OCI-LY3 (cell line): ENCODE measurements around the gene GSTO2.

Experiments
- H2AFZ ChIP-seq: fragments of 200-600, 300-600 bp; shearing (Covaris generic); 2 replicates; pipeline ENCODE4 v1.6.0; 2014; ENCODE audit warnings: antibody characterized with exemption, low read depth, low read length
- H3K27ac ChIP-seq: fragments of 200-600, 300-600 bp; sonication (generic); 2 replicates; pipeline ENCODE4 v1.5.1; 2014; ENCODE audit warnings: mild to moderate bottlenecking, low read length, moderate library complexity, mixed read lengths
- H3K27me3 ChIP-seq: fragments of 200-600, 300-600 bp; sonication (generic); 2 replicates; pipeline ENCODE4 v1.6.1; 2014; ENCODE audit warnings: low read depth, low read length, mixed read lengths
- H3K36me3 ChIP-seq: fragments of 200-600, 300-600 bp; sonication (generic); replicated peaks from 2 replicates; pipeline ENCODE3; 2014; ENCODE audit warnings: low read depth, low read length, mixed read lengths
- H3K4me1 ChIP-seq: fragments of 300-600, 200-600 bp; sonication (generic); 2 replicates; pipeline ENCODE4 v1.6.1; 2014; ENCODE audit warnings: low read length, mixed read lengths
- H3K4me2 ChIP-seq: fragments of 200-600, 300-600 bp; sonication (generic); 2 replicates; pipeline ENCODE4 v1.6.1; 2014; ENCODE audit warnings: low read length, mixed read lengths
- H3K4me3 ChIP-seq: fragments of 300-600, 200-600 bp; sonication (generic); 2 replicates; pipeline ENCODE4 v1.5.1; 2014; ENCODE audit warnings: antibody characterized with exemption, mild to moderate bottlenecking, low read length, moderate library complexity
- H3K79me2 ChIP-seq: fragments of 300-600, 200-600 bp; shearing (Covaris generic); 2 replicates; pipeline ENCODE4 v1.6.1; 2014; ENCODE audit warnings: mild to moderate bottlenecking, low read length, mixed read lengths
- H3K9ac ChIP-seq: fragments of 300-600, 200-600 bp; shearing (Covaris generic); 2 replicates; pipeline ENCODE4 v1.6.0; 2014; ENCODE audit warnings: mild to moderate bottlenecking, low read length, moderate library complexity
- H3K9me3 ChIP-seq: fragments of 200-600, 300-600 bp; shearing (Covaris generic); 2 replicates; pipeline ENCODE4 v1.6.1; 2014; ENCODE audit warnings: low read length, mixed read lengths; ENCODE audit not compliant: insufficient read depth
- H4K20me1 ChIP-seq: fragments of 200-600, 300-600 bp; sonication (generic); 2 replicates; pipeline ENCODE4 v1.6.1; 2016; ENCODE audit warnings: low read length, mixed read lengths; ENCODE audit not compliant: insufficient read depth
- EZH2phosphoT487 ChIP-seq: fragments of 200-600 bp; shearing (Covaris generic); IDR thresholded peaks from 2 replicates; pipeline ENCODE4 v1.6.1; 2018; ENCODE audit warnings: antibody characterized with exemption, mixed run types, low read depth
- TF ChIP-seq, protein P1 (sequence below): fragments of 200-600, 300-600 bp; sonication (generic); IDR thresholded peaks from 2 replicates; pipeline ENCODE4 v1.5.1; 2014; ENCODE audit warnings: antibody characterized with exemption, low read length, low read depth

The GSTO2 gene

DNA sequence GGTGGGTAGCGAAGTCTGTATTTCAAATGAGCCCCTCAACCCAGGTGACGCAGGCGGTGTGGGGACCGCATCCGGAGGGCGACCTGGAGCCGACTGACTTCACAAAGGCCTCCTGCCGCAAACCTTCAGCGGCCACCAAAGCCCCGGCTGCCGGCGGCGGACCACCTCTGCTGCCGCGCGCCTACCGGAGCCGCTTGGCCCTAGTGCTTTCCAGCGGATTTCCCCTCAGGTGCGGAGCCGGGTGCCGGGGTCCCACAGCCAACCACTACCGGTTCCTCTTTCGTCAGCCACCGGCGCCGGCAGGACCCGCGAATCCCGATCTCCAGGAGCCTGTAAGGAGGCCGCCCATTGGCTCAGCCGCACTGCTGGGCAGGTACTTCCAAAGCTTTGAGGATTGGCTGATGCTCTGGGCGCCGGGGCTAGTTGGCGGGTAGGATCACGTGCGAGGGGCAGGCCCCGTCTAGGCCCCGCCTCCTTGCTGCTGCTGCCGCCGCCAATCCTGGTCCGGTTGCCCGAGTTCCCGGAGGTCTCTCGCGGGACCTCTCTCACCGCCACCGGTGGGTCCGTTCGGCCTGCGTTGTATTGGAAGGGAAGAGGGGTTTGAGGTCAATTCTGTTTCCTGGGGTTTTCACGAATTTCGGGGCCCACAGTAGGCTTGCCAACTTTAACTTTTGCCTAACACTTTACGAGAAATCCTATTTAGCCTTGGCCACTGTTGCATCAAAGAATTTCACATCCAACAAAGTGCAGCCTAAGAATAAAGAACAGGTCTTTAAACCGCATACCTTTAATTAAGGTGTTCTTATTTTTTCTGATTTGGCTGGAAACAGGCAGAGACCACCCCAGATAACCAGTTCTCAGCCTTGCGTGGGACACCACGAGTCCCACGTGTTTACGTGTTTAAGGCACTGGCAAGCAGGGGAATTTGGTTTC lies at the start of gene GSTO2:
Gene GSTO2, plus strand, starts transcription at position 472 of the 933 bp plus-strand sequence. CDS start 5,732 bp downstream, outside the sequence.
- H3K9me3 ChIP-seq, result no peaks in the 10 kb centered on the region
- H2AFZ ChIP-seq, result peak within 1 kb of the TSS; percentile 76
- no peak for TF ChIP-seq EZH2phosphoT487
- TF ChIP-seq, protein P1, sequence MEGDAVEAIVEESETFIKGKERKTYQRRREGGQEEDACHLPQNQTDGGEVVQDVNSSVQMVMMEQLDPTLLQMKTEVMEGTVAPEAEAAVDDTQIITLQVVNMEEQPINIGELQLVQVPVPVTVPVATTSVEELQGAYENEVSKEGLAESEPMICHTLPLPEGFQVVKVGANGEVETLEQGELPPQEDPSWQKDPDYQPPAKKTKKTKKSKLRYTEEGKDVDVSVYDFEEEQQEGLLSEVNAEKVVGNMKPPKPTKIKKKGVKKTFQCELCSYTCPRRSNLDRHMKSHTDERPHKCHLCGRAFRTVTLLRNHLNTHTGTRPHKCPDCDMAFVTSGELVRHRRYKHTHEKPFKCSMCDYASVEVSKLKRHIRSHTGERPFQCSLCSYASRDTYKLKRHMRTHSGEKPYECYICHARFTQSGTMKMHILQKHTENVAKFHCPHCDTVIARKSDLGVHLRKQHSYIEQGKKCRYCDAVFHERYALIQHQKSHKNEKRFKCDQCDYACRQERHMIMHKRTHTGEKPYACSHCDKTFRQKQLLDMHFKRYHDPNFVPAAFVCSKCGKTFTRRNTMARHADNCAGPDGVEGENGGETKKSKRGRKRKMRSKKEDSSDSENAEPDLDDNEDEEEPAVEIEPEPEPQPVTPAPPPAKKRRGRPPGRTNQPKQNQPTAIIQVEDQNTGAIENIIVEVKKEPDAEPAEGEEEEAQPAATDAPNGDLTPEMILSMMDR, result no peak
- peak within 1 kb of the TSS; percentile 99 for H3K4me3 ChIP-seq
- peak within 1 kb of the TSS; percentile 96 for H3K4me2 ChIP-seq
- peaks cover 40% of the 10 kb centered on the region for H3K79me2 ChIP-seq
- H3K27me3 ChIP-seq, result no peaks in the 10 kb centered on the region
- peaks cover 14% of the 10 kb centered on the region for H3K4me1 ChIP-seq
- H3K36me3 ChIP-seq, result peaks cover 19% of the 10 kb centered on the region
- H3K9ac ChIP-seq, result peak within 1 kb of the TSS; percentile 93
- no peaks in the 10 kb centered on the region for H4K20me1 ChIP-seq
- H3K27ac ChIP-seq, result peak within 1 kb of the TSS; percentile 53

DNA sequence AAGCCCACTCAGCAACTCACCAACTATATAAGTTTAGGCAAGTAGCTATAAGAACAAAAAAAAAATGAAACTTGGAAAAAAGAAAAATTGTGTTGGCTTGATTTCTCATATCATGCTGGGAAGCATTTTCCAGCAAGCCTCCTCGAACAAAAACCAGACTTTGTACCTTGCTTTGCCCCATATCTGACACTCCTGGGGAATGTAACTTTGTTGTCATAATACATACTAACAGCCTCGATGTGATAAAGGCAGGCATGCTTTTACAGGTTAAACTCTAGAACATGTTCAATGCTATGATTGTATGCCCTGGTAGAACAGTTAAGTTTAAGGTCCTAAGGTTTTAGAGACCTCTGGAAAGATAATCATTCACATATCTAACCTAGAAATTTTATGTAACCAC lies 48.5 kb upstream of the GSTO2 start:
- H2AFZ ChIP-seq, result no peak overlapping the region
- no peak overlapping the region for H3K9ac ChIP-seq

DNA sequence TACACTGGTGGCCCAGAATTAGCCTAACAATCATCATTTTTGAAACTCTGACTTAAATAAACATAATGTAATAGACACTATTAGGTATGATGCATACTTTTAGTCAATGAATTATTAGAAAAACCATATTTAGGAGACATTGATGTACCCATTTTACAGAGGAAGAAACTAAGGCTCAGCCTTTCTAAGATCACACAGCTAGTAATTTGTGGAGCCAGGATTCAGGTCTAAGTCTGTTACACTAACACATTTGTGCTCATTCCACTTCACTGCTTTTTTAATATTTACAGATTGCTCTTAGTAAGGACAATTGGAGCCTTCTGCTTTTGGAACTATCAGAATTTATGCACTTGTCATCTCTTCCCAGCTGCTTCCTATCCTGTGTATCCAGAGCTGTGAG lies 45.7 kb upstream of the GSTO2 start:
- Histone ChIP-seq H3K27me3 (0 out of 2 replicates have a peak, but pooled peaks cover 4% of the 10 kb centered on the region), H3K4me3 (no peak overlapping the region), H3K4me1 (no peaks in the 10 kb centered on the region), H3K4me2 (no peak overlapping the region), H3K27ac (no peak overlapping the region), H3K9me3 (no peaks in the 10 kb centered on the region), H3K79me2 (no peaks in the 10 kb centered on the region), H3K9ac (no peak overlapping the region), H2AFZ (no peak overlapping the region), H3K36me3 (no peaks in the 10 kb centered on the region), H4K20me1 (no peaks in the 10 kb centered on the region)
- TF ChIP-seq EZH2phosphoT487, result no peak
- TF ChIP-seq, protein P1, result no peak

More for the DNA sequence above, 48.5 kb upstream of the GSTO2 start:
- H3K4me2 ChIP-seq, result no peak overlapping the region
- H3K9me3 ChIP-seq, result no peaks in the 10 kb centered on the region
- H3K36me3 ChIP-seq, result no peaks in the 10 kb centered on the region
- H4K20me1 ChIP-seq, result no peaks in the 10 kb centered on the region
- no peak overlapping the region for H3K27ac ChIP-seq
- H3K27me3 ChIP-seq, result 0 out of 2 replicates have a peak, but pooled peaks cover under 1% of the 10 kb centered on the region
- H3K4me1 ChIP-seq, result no peaks in the 10 kb centered on the region
- no peak overlapping the region for H3K4me3 ChIP-seq
- no peaks in the 10 kb centered on the region for H3K79me2 ChIP-seq
- TF ChIP-seq EZH2phosphoT487, result no peak
- TF ChIP-seq, protein P1, result no peak

DNA sequence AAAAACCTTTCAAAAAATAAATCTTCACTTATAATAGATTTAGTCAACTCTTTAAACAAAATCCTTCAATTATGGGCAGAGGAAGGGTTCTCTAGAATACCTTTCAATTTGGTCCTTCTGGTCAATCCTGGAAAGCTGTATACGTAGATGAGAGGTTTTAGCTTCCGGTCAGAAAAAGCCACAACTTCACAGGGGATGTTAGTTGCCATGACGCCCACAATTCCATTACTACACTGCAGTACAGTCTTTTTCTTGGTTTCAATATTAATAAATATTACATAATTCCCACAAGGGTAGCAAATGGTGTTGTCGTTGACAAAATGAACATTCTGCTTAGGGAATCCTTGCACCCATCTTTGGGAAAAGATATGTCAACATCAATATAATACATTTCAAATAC lies 38.5 kb upstream of the GSTO2 start:
- H3K9ac ChIP-seq, result no peak overlapping the region
- 0 out of 2 replicates have a peak, but pooled peaks cover 9% of the 10 kb centered on the region for H3K27me3 ChIP-seq
- H3K79me2 ChIP-seq, result no peaks in the 10 kb centered on the region
- no peak overlapping the region for H3K27ac ChIP-seq
- H3K9me3 ChIP-seq, result no peaks in the 10 kb centered on the region
- no peak overlapping the region for H3K4me2 ChIP-seq
- H3K4me1 ChIP-seq, result no peaks in the 10 kb centered on the region
- no peaks in the 10 kb centered on the region for H3K36me3 ChIP-seq
- TF ChIP-seq, protein P1, result no peak
- H4K20me1 ChIP-seq, result no peaks in the 10 kb centered on the region
- no peak overlapping the region for H3K4me3 ChIP-seq
- no peak overlapping the region for H2AFZ ChIP-seq
